DMS53 (cell line): ENCODE measurements around the gene SEPTIN8.
A peak's percentile ranks its signal among the peaks of the same experiment; 100 is the strongest.

Experiments
- DNase-seq: peaks from one replicate; lab custom pipeline; 2025; lab: John Stamatoyannopoulos, UW

The SEPTIN8 gene

GRCh38 chr5:132777209-132778069 is at the start of gene SEPTIN8:
Gene SEPTIN8, minus strand, starts transcription at chr5:132777239. Its CDS starts 102 bp downstream, at chr5:132777137.
- peak; percentile 68 for DNase-seq

DNA sequence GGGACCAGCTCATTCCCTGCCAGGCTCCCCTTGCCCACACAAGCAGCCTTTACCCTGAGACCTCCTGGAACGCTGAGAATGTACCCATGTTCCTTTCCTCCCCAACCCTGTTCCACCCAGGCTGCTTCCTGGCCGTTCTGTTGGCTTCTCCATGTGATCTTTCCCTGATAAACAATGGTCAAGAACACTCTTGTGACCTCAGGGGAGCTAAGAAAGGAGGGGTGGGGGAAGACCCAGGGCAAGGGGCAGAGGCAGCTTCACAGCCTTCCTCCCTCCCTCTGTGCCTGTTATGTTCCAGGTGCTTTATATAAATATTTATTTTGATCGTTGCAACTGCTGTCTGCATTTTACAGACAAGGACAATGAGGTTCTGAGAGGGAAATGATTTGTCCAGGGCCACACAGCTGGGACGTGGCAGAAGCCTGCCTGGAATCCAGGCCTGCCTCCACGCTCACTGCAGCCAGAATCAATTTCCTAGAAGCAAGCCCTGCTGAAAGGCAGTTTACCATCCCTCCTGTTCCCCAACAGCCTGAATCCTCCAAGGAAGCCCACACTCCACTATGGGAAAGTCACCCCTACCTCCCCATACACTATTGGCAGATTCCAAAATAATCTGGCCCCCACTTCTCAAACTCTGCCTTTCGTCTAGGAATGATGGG is 49.5 kb upstream of the SEPTIN8 start:
- no peak for DNase-seq

GRCh38 chr5:132825834-132826391 is 48.9 kb upstream of the SEPTIN8 start:
- DNase-seq, result no peak

DNA sequence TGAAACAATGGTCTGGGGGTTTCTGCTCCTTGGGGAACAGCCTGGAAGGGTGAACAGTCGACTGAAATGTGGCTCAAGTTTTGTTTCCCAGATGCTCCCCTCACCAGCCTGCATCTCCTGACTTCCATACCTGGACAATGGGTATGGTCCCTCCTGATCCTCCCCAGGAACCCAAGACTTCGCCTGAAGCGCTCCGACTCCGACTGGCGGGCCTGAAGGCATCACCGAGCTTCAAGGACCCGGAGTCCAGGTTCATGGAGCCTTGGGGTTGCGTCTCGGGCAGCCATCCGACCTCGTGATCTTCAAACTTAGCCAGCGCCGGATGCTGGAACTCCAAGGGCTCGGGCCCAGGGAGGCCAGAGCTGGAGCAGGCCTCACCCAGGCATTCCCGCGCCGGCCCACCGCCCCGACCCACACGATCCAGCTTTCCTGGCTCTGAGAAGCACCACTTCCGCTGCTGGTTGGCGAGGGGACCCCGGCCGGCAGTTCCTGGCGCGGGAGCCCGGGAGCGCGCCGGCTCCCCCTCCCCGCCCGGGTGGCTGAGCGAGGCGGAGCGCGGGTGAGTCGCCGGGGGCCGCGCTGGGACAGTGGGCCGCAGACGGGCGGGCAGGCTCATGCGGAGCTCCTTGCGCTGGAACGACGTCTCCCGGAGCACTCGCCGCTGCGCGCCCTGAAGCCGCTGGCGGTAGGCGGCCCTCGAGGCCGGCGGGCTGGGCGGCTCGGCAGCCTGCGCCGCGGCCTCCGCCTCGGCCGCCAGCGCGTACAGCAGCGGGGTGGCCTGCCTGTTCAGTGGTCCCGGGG is 48.2 kb upstream of the SEPTIN8 start:
- DNase-seq, result no peak

GRCh38 chr5:132824426-132824825 is 47.4 kb upstream of the SEPTIN8 start:
- DNase-seq, result no peak

GRCh38 chr5:132823481-132824050 is 46.5 kb upstream of the SEPTIN8 start:
- no peak for DNase-seq

- peak; percentile 84 for DNase-seq
These were observed 45.8 kb upstream of the SEPTIN8 start for GRCh38 chr5:132822650-132823480.

DNA sequence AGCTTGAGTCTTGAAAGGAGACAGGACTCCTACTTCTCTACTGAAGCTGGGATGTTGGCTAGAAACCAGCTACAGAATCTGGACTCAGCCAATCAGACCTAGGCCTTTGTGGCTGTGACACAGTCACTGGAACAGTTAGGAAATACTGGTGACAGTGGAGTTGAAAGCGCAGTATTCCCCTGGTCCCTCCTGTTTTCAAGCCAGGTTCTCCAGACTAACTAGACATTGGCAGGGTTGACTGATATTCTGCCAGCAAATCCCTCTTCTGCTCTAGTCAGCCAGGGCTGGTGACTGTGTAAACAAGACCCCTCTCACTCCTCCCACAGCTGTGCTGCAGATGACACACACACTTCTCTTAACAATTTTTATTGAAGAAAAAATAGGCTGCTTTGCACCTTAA is 44.8 kb upstream of the SEPTIN8 start:
- peak; percentile 26 for DNase-seq

GRCh38 chr5:132821350-132821749 is 44.3 kb upstream of the SEPTIN8 start:
- no peak for DNase-seq

DNA sequence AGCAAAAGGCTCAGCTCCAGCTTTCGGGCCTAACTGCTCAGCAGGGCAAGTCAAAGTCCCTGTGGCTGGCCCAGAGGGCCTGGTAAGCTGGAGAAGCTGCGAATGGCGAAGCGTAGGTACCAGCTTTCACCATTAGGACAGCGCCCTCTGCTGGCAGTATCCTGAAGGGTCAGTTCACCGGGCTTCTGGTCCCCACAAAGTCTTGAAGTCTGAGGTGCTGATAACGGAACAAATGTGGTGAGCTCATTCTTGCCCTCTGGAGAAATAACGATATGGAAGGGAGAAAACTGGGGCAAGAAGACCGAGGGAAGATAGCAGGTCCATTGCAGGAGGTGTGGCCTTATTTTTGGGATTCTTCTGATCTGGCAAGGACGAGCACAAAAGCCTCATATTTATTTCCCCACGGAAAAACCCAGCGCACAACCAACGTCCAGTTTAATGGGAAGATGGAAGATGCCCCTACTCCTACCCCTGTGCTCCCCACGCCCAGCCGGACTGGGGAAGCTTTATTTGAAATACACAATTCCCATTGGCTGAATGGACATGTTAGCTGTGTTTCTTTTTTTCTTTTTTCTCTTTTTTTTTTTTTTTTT is 43.2 kb upstream of the SEPTIN8 start:
- DNase-seq, result peak; percentile 96

- DNase-seq, result no peak
These were observed 42.4 kb upstream of the SEPTIN8 start for GRCh38 chr5:132819468-132819867.

GRCh38 chr5:132817011-132817410 is 40.0 kb upstream of the SEPTIN8 start:
- DNase-seq, result no peak

DNA sequence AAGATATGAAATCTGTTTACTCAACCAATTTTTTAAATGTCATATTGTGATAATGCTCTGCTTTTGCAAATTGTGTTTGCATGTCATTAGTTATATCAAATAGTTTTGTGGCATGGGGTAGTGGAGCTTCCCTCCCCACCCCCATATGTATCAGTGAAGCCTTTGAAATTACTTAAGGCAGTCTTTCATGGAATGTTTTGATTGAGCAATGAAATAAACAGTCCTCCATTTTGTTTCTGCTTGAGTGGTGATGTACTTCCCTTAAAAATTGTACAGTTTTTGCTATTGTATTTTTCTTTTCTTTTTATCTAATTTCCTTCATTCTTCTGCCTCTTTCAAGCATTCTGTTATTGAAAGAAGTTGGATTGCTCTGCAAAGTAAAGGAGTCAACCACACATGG is 39.5 kb upstream of the SEPTIN8 start:
- DNase-seq, result no peak

GRCh38 chr5:132816083-132816482 is 39.0 kb upstream of the SEPTIN8 start:
- DNase-seq, result no peak

GRCh38 chr5:132815454-132815853 is 38.4 kb upstream of the SEPTIN8 start:
- DNase-seq, result no peak

DNA sequence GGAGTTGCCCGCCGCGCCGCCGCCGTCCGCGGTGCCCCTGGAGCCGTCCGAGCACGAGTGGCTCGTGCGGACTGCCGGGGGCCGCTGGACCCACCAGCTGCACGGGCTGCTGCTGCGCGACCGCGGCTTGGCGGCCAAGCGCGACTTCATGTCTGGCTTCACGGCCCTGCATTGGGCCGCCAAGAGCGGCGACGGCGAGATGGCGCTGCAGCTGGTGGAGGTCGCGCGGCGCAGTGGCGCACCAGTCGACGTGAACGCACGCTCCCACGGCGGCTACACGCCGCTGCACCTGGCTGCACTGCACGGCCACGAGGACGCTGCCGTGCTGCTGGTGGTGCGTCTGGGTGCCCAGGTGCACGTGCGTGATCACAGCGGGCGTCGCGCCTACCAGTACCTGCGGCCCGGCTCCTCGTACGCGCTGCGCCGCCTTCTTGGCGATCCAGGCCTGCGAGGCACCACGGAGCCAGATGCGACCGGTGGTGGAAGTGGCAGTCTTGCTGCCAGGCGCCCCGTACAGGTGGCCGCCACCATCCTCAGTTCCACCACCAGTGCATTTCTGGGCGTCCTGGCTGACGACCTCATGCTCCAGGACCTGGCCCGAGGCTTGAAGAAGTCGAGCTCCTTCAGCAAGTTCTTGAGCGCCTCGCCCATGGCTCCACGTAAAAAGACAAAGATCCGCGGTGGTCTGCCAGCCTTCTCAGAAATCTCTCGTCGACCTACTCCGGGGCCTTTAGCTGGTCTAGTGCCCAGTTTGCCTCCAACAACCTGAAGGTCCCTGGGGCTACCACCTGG is 37.7 kb upstream of the SEPTIN8 start:
- no peak for DNase-seq

DNA sequence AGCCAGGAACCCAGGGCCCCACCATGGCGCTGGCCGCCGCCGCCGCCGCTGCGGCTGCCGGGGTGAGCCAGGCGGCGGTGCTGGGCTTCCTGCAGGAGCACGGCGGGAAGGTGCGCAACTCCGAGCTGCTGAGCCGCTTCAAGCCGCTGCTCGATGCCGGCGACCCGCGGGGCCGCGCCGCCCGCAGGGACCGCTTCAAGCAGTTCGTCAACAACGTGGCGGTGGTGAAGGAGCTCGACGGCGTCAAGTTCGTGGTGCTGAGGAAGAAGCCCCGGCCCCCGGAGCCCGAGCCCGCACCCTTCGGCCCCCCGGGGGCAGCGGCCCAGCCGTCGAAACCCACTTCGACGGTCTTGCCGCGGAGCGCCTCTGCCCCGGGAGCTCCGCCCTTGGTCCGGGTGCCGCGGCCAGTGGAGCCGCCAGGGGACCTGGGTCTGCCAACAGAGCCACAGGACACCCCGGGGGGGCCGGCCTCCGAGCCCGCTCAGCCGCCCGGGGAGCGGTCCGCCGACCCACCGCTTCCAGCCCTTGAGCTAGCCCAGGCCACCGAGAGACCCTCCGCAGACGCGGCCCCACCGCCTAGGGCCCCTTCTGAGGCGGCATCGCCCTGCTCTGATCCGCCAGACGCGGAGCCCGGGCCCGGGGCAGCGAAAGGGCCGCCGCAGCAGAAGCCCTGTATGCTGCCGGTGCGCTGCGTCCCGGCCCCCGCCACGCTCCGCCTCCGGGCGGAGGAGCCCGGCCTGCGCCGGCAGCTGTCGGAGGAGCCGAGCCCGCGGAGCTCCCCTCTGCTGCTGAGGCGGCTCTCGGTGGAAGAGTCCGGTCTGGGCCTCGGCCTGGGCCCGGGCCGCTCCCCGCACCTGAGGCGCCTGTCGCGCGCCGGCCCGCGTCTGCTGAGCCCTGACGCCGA is 36.8 kb upstream of the SEPTIN8 start:
- DNase-seq, result peak; percentile 74

DNA sequence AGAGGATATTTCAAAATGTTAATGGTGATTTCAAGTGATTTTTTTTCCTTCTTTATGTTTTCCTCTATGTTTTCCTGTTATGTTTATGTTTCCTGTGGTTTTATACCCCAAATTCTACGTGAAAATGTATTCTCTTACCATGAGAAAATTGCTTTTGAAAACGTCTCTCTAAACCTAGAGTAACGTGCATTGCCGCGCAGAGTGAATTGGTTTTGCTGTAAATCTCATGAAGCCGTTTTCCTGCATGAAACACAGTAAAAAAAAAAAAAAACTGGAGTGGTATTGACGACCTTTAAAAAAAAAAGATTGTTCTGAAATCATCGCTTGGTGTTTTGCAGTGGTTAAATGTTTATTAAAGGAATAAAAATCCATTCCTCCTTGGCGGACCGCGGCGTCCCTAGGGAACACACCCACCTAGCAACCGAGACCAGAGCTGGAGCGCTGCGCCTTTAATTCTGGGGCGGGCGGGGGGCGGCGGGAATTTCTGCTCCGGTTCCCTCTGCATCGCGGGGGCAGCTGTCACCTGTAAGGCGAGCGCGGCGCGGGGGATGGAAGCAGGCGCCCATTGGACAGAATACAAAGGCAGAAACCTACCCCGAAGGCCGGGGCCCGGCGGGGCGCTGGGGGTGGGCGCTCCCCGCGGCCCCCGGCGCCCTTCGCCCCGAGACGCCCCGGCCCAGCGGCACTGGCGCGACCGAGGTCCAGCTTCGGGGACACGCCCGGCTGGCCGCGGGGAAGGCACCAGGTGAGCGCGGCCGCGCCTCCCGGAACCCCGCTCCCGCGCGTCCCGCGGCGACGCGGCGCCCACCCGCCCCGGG is 36.0 kb upstream of the SEPTIN8 start, which contains the start of gene SOWAHA:
SOWAHA (plus strand) TSS at position 522 of the 818 bp plus-strand sequence. CDS start 320 bp downstream, outside the sequence.
- DNase-seq, result peak; percentile 57
